ENCODE data around the gene TSPAN13. TPM values are rescaled to one million over a fixed set of nuclear protein-coding genes. Genes with fewer than 3 reads are reported as not detected.

Gene TSPAN13
- total RNA-seq, 4 donors from 2014 or later = 2.1 to 8.8 (median 6.5) TPM

GRCh38 chr7:16787127-16787526 lies 33.6 kb downstream of the TSPAN13 start:
- Histone ChIP-seq H3K4me1 (no peaks in the 10 kb centered on the region), H3K4me3 (no peak overlapping the region), H3K27ac (replicated peaks in 1 of 4) (no peak overlapping the region), H3K27me3 (no peaks in the 10 kb centered on the region), H3K36me3 (peaks cover 0 to 12% (median 0%) of the 10 kb centered on the region in 4 donors), H3K9me3 (no peaks in the 10 kb centered on the region)
- 97% methylated on average over 1 of the region's 1 CpG for WGBS
- no peak for DNase-seq (ENCODE audit: extremely low spot score)
- TF ChIP-seq POLR2A (IDR thresholded peaks at IDR 0.05; ENCODE audit: low read depth) (no peak), CTCF (IDR thresholded peaks at IDR 0.05) (no peak), POLR2AphosphoS5 (IDR thresholded peaks at IDR 0.05) (no peak), EP300 (IDR thresholded peaks at IDR 0.05) (no peak)
- intact Hi-C loops (cut with DNase I) = no loop called here

- Histone ChIP-seq H3K4me3 (no peak overlapping the region), H3K4me1 (no peaks in the 10 kb centered on the region), H3K9me3 (no peaks in the 10 kb centered on the region), H3K36me3 (no peaks in the 10 kb centered on the region), H3K27me3 (no peaks in the 10 kb centered on the region), H3K27ac (replicated peaks in 1 of 4) (no peak overlapping the region)
- WGBS = 29% methylated on average over 1 of the region's 1 CpG
- DNase-seq (ENCODE audit: extremely low spot score) = no peak
- intact Hi-C loops (cut with DNase I) = no loop called here
- no peak for TF ChIP-seq EP300 (IDR thresholded peaks at IDR 0.05)
- no peak for TF ChIP-seq POLR2A (IDR thresholded peaks at IDR 0.05; ENCODE audit: low read depth)
- TF ChIP-seq POLR2AphosphoS5 (IDR thresholded peaks at IDR 0.05) = no peak
- no peak for TF ChIP-seq CTCF (IDR thresholded peaks at IDR 0.05)
These were observed 37.5 kb downstream of the TSPAN13 start for GRCh38 chr7:16791071-16791470.

DNA sequence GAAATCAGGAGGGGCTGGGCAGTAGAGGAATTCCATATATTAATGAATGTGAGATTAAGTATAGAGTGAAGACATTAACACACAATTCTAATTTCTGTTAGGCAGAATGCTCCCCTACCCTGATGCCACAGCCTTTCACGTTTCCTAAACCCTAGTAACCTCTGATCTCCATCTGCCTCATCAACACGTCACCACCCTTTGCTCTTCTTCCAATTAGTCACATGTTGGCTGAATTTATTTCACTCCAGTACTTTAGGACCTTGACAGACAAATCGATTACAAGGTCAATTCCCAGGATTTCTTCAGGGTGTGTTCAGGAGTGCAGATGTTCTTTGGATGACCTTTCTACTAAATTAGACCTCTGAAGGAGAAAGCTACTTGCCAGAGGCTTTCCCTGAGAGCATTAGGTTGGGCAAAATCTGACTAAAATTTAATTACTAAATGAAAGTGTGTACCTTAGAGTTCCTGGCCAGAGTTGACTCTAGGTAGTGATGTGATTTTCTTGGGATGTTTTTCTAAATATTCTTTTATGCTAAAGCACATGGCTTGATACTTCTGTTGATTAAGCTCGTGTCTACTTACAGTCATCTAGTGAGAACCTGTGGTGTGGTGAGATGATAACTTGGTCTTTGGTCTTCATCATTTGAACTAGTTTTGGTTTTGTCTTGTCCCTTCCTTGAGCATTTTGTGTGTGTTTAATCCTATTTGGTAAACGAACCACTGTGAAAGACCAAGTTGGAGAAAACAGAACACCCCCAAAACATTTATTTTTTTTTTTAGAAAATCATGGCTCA lies 38.5 kb downstream of the TSPAN13 start:
- no peaks in the 10 kb centered on the region for H3K4me1 ChIP-seq
- H3K9me3 ChIP-seq = no peaks in the 10 kb centered on the region
- TF ChIP-seq EP300 (IDR thresholded peaks at IDR 0.05) (no peak), POLR2A (IDR thresholded peaks at IDR 0.05; ENCODE audit: low read depth) (no peak), POLR2AphosphoS5 (IDR thresholded peaks at IDR 0.05) (no peak), CTCF (IDR thresholded peaks at IDR 0.05) (no peak)
- no peak for DNase-seq (ENCODE audit: extremely low spot score)
- no peaks in the 10 kb centered on the region for H3K27me3 ChIP-seq
- intact Hi-C loops (cut with DNase I) = no loop called here
- 75% methylated on average over 5 of the region's 5 CpGs for WGBS
- no peak overlapping the region for H3K4me3 ChIP-seq
- H3K36me3 ChIP-seq = no peaks in the 10 kb centered on the region
- no peak overlapping the region for H3K27ac ChIP-seq (replicated peaks in 1 of 4)

GRCh38 chr7:16794986-16795385 lies 41.4 kb downstream of the TSPAN13 start:
- intact Hi-C loops (cut with DNase I) = no loop called here
- Histone ChIP-seq H3K36me3 (no peaks in the 10 kb centered on the region), H3K4me3 (no peak overlapping the region), H3K27ac (replicated peaks in 1 of 4) (no peak overlapping the region), H3K27me3 (no peaks in the 10 kb centered on the region), H3K4me1 (no peaks in the 10 kb centered on the region), H3K9me3 (no peaks in the 10 kb centered on the region)
- WGBS = 54% methylated on average over 3 of the region's 3 CpGs
- TF ChIP-seq POLR2A (IDR thresholded peaks at IDR 0.05; ENCODE audit: low read depth) (no peak), CTCF (IDR thresholded peaks at IDR 0.05) (no peak), POLR2AphosphoS5 (IDR thresholded peaks at IDR 0.05) (no peak), EP300 (IDR thresholded peaks at IDR 0.05) (no peak)
- no peak for DNase-seq (ENCODE audit: extremely low spot score)

DNA sequence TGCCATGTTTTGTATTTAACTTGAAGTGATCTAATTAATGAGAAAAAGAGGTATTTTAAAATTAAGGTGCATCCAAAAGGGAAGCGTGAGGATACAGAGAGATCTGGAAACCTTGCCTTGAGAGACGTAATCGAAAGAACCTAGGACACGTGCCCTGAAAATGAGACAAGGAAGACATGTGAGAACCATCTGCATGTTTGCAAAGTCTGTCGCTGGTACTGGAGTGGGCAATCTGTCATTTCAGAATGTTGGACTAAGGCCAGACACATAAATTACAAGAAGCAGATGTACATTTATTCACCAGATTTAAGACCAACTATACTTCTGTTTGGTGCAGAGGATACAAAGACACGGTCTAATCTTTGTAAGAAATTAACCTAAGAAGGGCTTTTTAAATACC lies 42.1 kb downstream of the TSPAN13 start:
- Histone ChIP-seq H3K36me3 (no peaks in the 10 kb centered on the region), H3K9me3 (no peaks in the 10 kb centered on the region), H3K4me1 (no peaks in the 10 kb centered on the region), H3K27me3 (no peaks in the 10 kb centered on the region), H3K27ac (replicated peaks in 1 of 4) (no peak overlapping the region), H3K4me3 (no peak overlapping the region)
- no peak for DNase-seq (ENCODE audit: extremely low spot score)
- WGBS = 27% methylated on average over 6 of the region's 6 CpGs
- TF ChIP-seq POLR2AphosphoS5 (IDR thresholded peaks at IDR 0.05) (no peak), CTCF (IDR thresholded peaks at IDR 0.05) (no peak), POLR2A (IDR thresholded peaks at IDR 0.05; ENCODE audit: low read depth) (no peak)
- intact Hi-C loops (cut with DNase I) = no loop called here
